ENCODE results near the gene LSAMP. TPM values are rescaled to one million over a fixed set of nuclear protein-coding genes. Genes with fewer than 3 reads are reported as not detected.

Gene LSAMP
- total and polyA plus RNA-seq, 2 of the 4 experiments (the other 2 are of a cell fraction): 7.9 to 8.0 TPM

GRCh38 chr3:116350119-116350733 lies 95.1 kb downstream of the LSAMP start:
- no peak overlapping the region for H3K23ac ChIP-seq (ENCODE audit: low read depth, low read length)
- H3K4me2 ChIP-seq (ENCODE audit: low read depth, low read length): no peak overlapping the region
- no peaks in the 10 kb centered on the region for H3K27me3 ChIP-seq (ENCODE audit: control insufficient read depth, insufficient read depth, low read length)
- H2BK120ac ChIP-seq (ENCODE audit: low read depth, low read length): no peak overlapping the region
- H3K9me3 ChIP-seq (ENCODE audit: control insufficient read depth, insufficient read depth, low read length): no peaks in the 10 kb centered on the region
- no peak overlapping the region for H2BK20ac ChIP-seq (ENCODE audit: low read depth, low read length)
- H3K27ac ChIP-seq (ENCODE audit: insufficient read depth, low read length): no peak overlapping the region
- H4K20me1 ChIP-seq (ENCODE audit: insufficient read depth, low read length): no peaks in the 10 kb centered on the region
- no peak overlapping the region for H3K9ac ChIP-seq (ENCODE audit: low read depth, low read length)
- CTCF ChIA-PET: no interaction called here
- H3K56ac ChIP-seq (ENCODE audit: extremely low read depth, insufficient read depth, low read length): no peak overlapping the region
- DNase-seq (no peak), ATAC-seq (ENCODE audit: low read depth) (no peak)
- H3K14ac ChIP-seq (replicated peaks; ENCODE audit: low read depth, low read length): no peak overlapping the region
- no peaks in the 10 kb centered on the region for H3K79me1 ChIP-seq (ENCODE audit: low read depth in 1 of 2, low read length in 2 of 2)
- TF ChIP-seq CTCF (conservative IDR thresholded peaks at IDR 0.05; ENCODE audit: low read depth, low read length): no peak
- TF ChIP-seq POLR2A (IDR thresholded peaks at IDR 0.05; ENCODE audit: low read depth, low read length): no peak
- no peak for TF ChIP-seq CEBPB (IDR thresholded peaks at IDR 0.05; ENCODE audit: low read depth, low read length)
- TF ChIP-seq MAZ (IDR thresholded peaks at IDR 0.05; ENCODE audit: borderline replicate concordance, low read depth, low read length): no peak
- TF ChIP-seq USF2 (IDR thresholded peaks at IDR 0.05; ENCODE audit: low read depth, low read length): no peak
- no peak for TF ChIP-seq MAFK (IDR thresholded peaks at IDR 0.05; ENCODE audit: low read depth, low read length)
- no peak for TF ChIP-seq MXI1 (IDR thresholded peaks at IDR 0.05; ENCODE audit: borderline replicate concordance, low read depth, low read length)
- no peak overlapping the region for H2AK9ac ChIP-seq (replicated peaks; ENCODE audit: low read depth, low read length, poor library complexity)
- H3K4me3 ChIP-seq (ENCODE audit: insufficient read depth, low read depth, low read length): no peak overlapping the region
- H2BK15ac ChIP-seq (ENCODE audit: low read depth, low read length): no peak overlapping the region
- no peak overlapping the region for H4K5ac ChIP-seq (ENCODE audit: low read depth, low read length)
- H3K18ac ChIP-seq (ENCODE audit: low read depth, low read length): no peak overlapping the region
- POLR2A ChIA-PET (ENCODE audit: unreplicated experiment): no interaction called here
- H4K91ac ChIP-seq (ENCODE audit: insufficient read depth, low read depth, low read length): no peak overlapping the region
- no peak overlapping the region for H2BK5ac ChIP-seq (ENCODE audit: low read depth, low read length, poor library complexity, severe bottlenecking)
- H3K9me1 ChIP-seq (ENCODE audit: insufficient read depth, low read length): no peaks in the 10 kb centered on the region
- H3K36me3 ChIP-seq (ENCODE audit: control insufficient read depth, insufficient read depth, low read length): no peaks in the 10 kb centered on the region
- no peaks in the 10 kb centered on the region for H3K4me1 ChIP-seq (ENCODE audit: control insufficient read depth, insufficient read depth, low read length)
- WGBS, 2 experiments (ENCODE audit: extremely low coverage in 2 of 2, insufficient read length in 1 of 2): no CpG with 5 or more reads among the region's 4 CpGs
- no peak overlapping the region for H2AFZ ChIP-seq (replicated peaks; ENCODE audit: low read length, poor library complexity)
- no peak overlapping the region for H4K8ac ChIP-seq (ENCODE audit: low read depth in 2 of 2, low read length in 2 of 2)
- intact Hi-C loops (cut with micrococcal nuclease): no loop called here
- H2AK5ac ChIP-seq (ENCODE audit: low read depth, low read length): no peak overlapping the region
- in situ Hi-C loops (cut with MboI; ENCODE audit: low sequenced_read_pairs): no loop called here
- dilution Hi-C loops (cut with HindIII; ENCODE audit: low sequenced_read_pairs, unreplicated experiment): no loop called here
- no peak overlapping the region for H3K4ac ChIP-seq (ENCODE audit: low read depth, low read length)
- BruUV-seq (replicated peaks): no TSS peak
